ENCODE results near the gene CXorf38. TPM values are rescaled to one million over a fixed set of nuclear protein-coding genes. Genes with fewer than 3 reads are reported as not detected.

Gene CXorf38
- total RNA-seq, 2 experiments from 2014 or later: 23.2 to 23.3 TPM

- Mint-ChIP-seq H3K36me3 (ENCODE audit: low read depth) (peaks cover 6% of the 10 kb centered on the region), H3K27me3 (ENCODE audit: low read depth) (no peaks in the 10 kb centered on the region), H3K9me3 (no peaks in the 10 kb centered on the region), H3K4me3 (no peak overlapping the region), H3K27ac (no peak overlapping the region), H3K4me1 (ENCODE audit: low read depth) (peaks cover 3% of the 10 kb centered on the region)
- intact Hi-C loops (cut with micrococcal nuclease): loop anchor here (2.0 kb wide), 1 partner anchor 599 kb away; no protein-coding TSS in a partner anchor
- CTCF ChIA-PET: interaction anchor here (1.0 to 5.6 kb wide), 4 partner anchors 14 to 141 kb away, joined by 3 to 68 read pairs (median 6); no protein-coding TSS in a partner anchor
- no peak for DNase-seq
These were observed 6.2 kb upstream of the CXorf38 start for GRCh38 chrX:40653535-40653934.

GRCh38 chrX:40652664-40653063, 5.3 kb upstream of the CXorf38 start:
- no peak for DNase-seq
- no peaks in the 10 kb centered on the region for H3K9me3 Mint-ChIP-seq
- H3K27me3 Mint-ChIP-seq (ENCODE audit: low read depth): no peaks in the 10 kb centered on the region
- peaks cover 3% of the 10 kb centered on the region for H3K4me1 Mint-ChIP-seq (ENCODE audit: low read depth)
- peaks cover 6% of the 10 kb centered on the region for H3K36me3 Mint-ChIP-seq (ENCODE audit: low read depth)
- CTCF ChIA-PET: interaction anchor here (1.4 to 5.6 kb wide), 4 partner anchors 15 to 142 kb away, joined by 4 to 68 read pairs (median 8); no protein-coding TSS in a partner anchor
- H3K27ac Mint-ChIP-seq: no peak overlapping the region
- intact Hi-C loops (cut with micrococcal nuclease): loop anchor here (2.0 kb wide), 1 partner anchor 600 kb away; no protein-coding TSS in a partner anchor
- H3K4me3 Mint-ChIP-seq: no peak overlapping the region

- Mint-ChIP-seq H3K36me3 (ENCODE audit: low read depth) (peaks cover 6% of the 10 kb centered on the region), H3K9me3 (no peaks in the 10 kb centered on the region), H3K4me3 (no peak overlapping the region), H3K27ac (no peak overlapping the region), H3K4me1 (ENCODE audit: low read depth) (peaks cover 3% of the 10 kb centered on the region), H3K27me3 (ENCODE audit: low read depth) (no peaks in the 10 kb centered on the region)
- DNase-seq: peak; percentile 79
- intact Hi-C loops (cut with micrococcal nuclease): loop anchor here (1.0 to 2.0 kb wide), 3 partner anchors 143 to 601 kb away; no protein-coding TSS in a partner anchor
- CTCF ChIA-PET: interaction anchor here (0.6 to 5.6 kb wide), 18 partner anchors 13 to 528 kb away, joined by 3 to 68 read pairs (median 3); no protein-coding TSS in a partner anchor
These were observed 4.4 kb upstream of the CXorf38 start for GRCh38 chrX:40651620-40652223.

- H3K27me3 Mint-ChIP-seq (ENCODE audit: low read depth): no peaks in the 10 kb centered on the region
- CTCF ChIA-PET: interaction anchor here (1.0 to 3.3 kb wide), 2 partner anchors 102 to 147 kb away, joined by 4 to 14 read pairs; no protein-coding TSS in a partner anchor
- H3K9me3 Mint-ChIP-seq: no peaks in the 10 kb centered on the region
- peaks cover 30% of the 10 kb centered on the region for H3K4me1 Mint-ChIP-seq (ENCODE audit: low read depth)
- intact Hi-C loops (cut with micrococcal nuclease): loop anchor here (1.0 to 5.0 kb wide), 6 partner anchors 66 to 686 kb away; partner anchors contain the start of genes ATP6AP2, DDX3X and MED14
- DNase-seq: peak; percentile 31
- peak overlapping the region; percentile 91 for H3K27ac Mint-ChIP-seq
- H3K4me3 Mint-ChIP-seq: peak overlapping the region; percentile 84
- H3K36me3 Mint-ChIP-seq (ENCODE audit: low read depth): peaks cover 16% of the 10 kb centered on the region
These were observed 663 bp downstream of the CXorf38 start for GRCh38 chrX:40646489-40647306.

- Mint-ChIP-seq H3K27me3 (ENCODE audit: low read depth) (no peaks in the 10 kb centered on the region), H3K4me1 (ENCODE audit: low read depth) (peaks cover 33% of the 10 kb centered on the region)
These were observed 2.5 kb downstream of the CXorf38 start for GRCh38 chrX:40644821-40645358.

GRCh38 chrX:40644176-40644575, 3.2 kb downstream of the CXorf38 start:
- DNase-seq: no peak
- intact Hi-C loops (cut with micrococcal nuclease): no loop called here
- Mint-ChIP-seq H3K27ac (no peak overlapping the region), H3K36me3 (ENCODE audit: low read depth) (peaks cover 16% of the 10 kb centered on the region), H3K4me1 (ENCODE audit: low read depth) (peaks cover 33% of the 10 kb centered on the region), H3K27me3 (ENCODE audit: low read depth) (no peaks in the 10 kb centered on the region), H3K9me3 (no peaks in the 10 kb centered on the region), H3K4me3 (peak overlapping the region; percentile 52)
- CTCF ChIA-PET: interaction anchor here (1.6 kb wide), 1 partner anchor 105 kb away, joined by 5 read pairs; no protein-coding TSS in a partner anchor

More at GRCh38 chrX:40644821-40645358, 2.5 kb downstream of the CXorf38 start:
- DNase-seq: peak; percentile 55
- Mint-ChIP-seq H3K9me3 (no peaks in the 10 kb centered on the region), H3K4me3 (peak overlapping the region; percentile 77), H3K27ac (peak overlapping the region; percentile 92), H3K36me3 (ENCODE audit: low read depth) (peaks cover 16% of the 10 kb centered on the region)
- CTCF ChIA-PET: interaction anchor here (1.6 kb wide), 1 partner anchor 106 kb away, joined by 5 read pairs; no protein-coding TSS in a partner anchor
- intact Hi-C loops (cut with micrococcal nuclease): loop anchor here (5.0 kb wide), 1 partner anchor 687 kb away; the partner anchor contains the start of gene DDX3X

GRCh38 chrX:40637687-40638086, 9.7 kb downstream of the CXorf38 start:
- no peak for DNase-seq
- H3K27ac Mint-ChIP-seq: no peak overlapping the region
- peaks cover 25% of the 10 kb centered on the region for H3K4me1 Mint-ChIP-seq (ENCODE audit: low read depth)
- no peak overlapping the region for H3K4me3 Mint-ChIP-seq
- CTCF ChIA-PET: no interaction called here
- H3K36me3 Mint-ChIP-seq (ENCODE audit: low read depth): peaks cover 29% of the 10 kb centered on the region
- no peaks in the 10 kb centered on the region for H3K27me3 Mint-ChIP-seq (ENCODE audit: low read depth)
- no peaks in the 10 kb centered on the region for H3K9me3 Mint-ChIP-seq
- intact Hi-C loops (cut with micrococcal nuclease): no loop called here

- no peak overlapping the region for H3K4me3 Mint-ChIP-seq
- H3K27me3 Mint-ChIP-seq (ENCODE audit: low read depth): no peaks in the 10 kb centered on the region
- H3K4me1 Mint-ChIP-seq (ENCODE audit: low read depth): peaks cover 15% of the 10 kb centered on the region
- intact Hi-C loops (cut with micrococcal nuclease): no loop called here
- no peak for DNase-seq
- no peak overlapping the region for H3K27ac Mint-ChIP-seq
- CTCF ChIA-PET: interaction anchor here (1.6 kb wide), 1 partner anchor 88 kb away, joined by 5 read pairs; no protein-coding TSS in a partner anchor
- peaks cover 21% of the 10 kb centered on the region for H3K36me3 Mint-ChIP-seq (ENCODE audit: low read depth)
- no peaks in the 10 kb centered on the region for H3K9me3 Mint-ChIP-seq
These were observed 15.2 kb downstream of the CXorf38 start for GRCh38 chrX:40632199-40632598.

GRCh38 chrX:40628506-40628905, 18.9 kb downstream of the CXorf38 start:
- peaks cover 8% of the 10 kb centered on the region for H3K4me1 Mint-ChIP-seq (ENCODE audit: low read depth)
- peaks cover 7% of the 10 kb centered on the region for H3K36me3 Mint-ChIP-seq (ENCODE audit: low read depth)
- H3K9me3 Mint-ChIP-seq: no peaks in the 10 kb centered on the region
- H3K27ac Mint-ChIP-seq: no peak overlapping the region
- intact Hi-C loops (cut with micrococcal nuclease): no loop called here
- CTCF ChIA-PET: no interaction called here
- no peak overlapping the region for H3K4me3 Mint-ChIP-seq
- DNase-seq: no peak
- no peaks in the 10 kb centered on the region for H3K27me3 Mint-ChIP-seq (ENCODE audit: low read depth)

- Mint-ChIP-seq H3K27me3 (ENCODE audit: low read depth) (no peaks in the 10 kb centered on the region), H3K4me3 (no peak overlapping the region), H3K36me3 (ENCODE audit: low read depth) (no peaks in the 10 kb centered on the region), H3K4me1 (ENCODE audit: low read depth) (no peaks in the 10 kb centered on the region), H3K9me3 (no peaks in the 10 kb centered on the region), H3K27ac (no peak overlapping the region)
- intact Hi-C loops (cut with micrococcal nuclease): no loop called here
- CTCF ChIA-PET: no interaction called here
- DNase-seq: no peak
These were observed 22.1 kb downstream of the CXorf38 start for GRCh38 chrX:40625294-40625693.

GRCh38 chrX:40623665-40624064, 23.7 kb downstream of the CXorf38 start:
- H3K4me1 Mint-ChIP-seq (ENCODE audit: low read depth): no peaks in the 10 kb centered on the region
- H3K27ac Mint-ChIP-seq: no peak overlapping the region

GRCh38 chrX:40623139-40623536, 24.2 kb downstream of the CXorf38 start, which contains the start of gene MPC1L:
Gene MPC1L, plus strand, starts transcription at chrX:40623428. Its CDS starts 138 bp downstream, at chrX:40623566.
- intact Hi-C loops (cut with micrococcal nuclease): no loop called here
- Mint-ChIP-seq H3K27ac (no peak within 1 kb of the TSS), H3K27me3 (ENCODE audit: low read depth) (no peaks in the 10 kb centered on the region), H3K36me3 (ENCODE audit: low read depth) (no peaks in the 10 kb centered on the region), H3K9me3 (no peaks in the 10 kb centered on the region), H3K4me3 (no peak within 1 kb of the TSS), H3K4me1 (ENCODE audit: low read depth) (no peaks in the 10 kb centered on the region)
- CTCF ChIA-PET: no interaction called here
- no peak for DNase-seq

More at GRCh38 chrX:40623665-40624064, 23.7 kb downstream of the CXorf38 start:
- intact Hi-C loops (cut with micrococcal nuclease): no loop called here
- DNase-seq: no peak
- no peaks in the 10 kb centered on the region for H3K27me3 Mint-ChIP-seq (ENCODE audit: low read depth)
- no peaks in the 10 kb centered on the region for H3K36me3 Mint-ChIP-seq (ENCODE audit: low read depth)
- CTCF ChIA-PET: no interaction called here
- H3K9me3 Mint-ChIP-seq: no peaks in the 10 kb centered on the region
- no peak overlapping the region for H3K4me3 Mint-ChIP-seq
